Activated CD8-positive, alpha-beta T cell treated with anti-CD3 and anti-CD28 coated beads, Interleukin-2, amount 10 ng/mL, durations not matched to agents 7 days and 5 days (primary cell): ENCODE data around the gene TUBGCP5. TPM values are rescaled to one million over a fixed set of nuclear protein-coding genes. Genes with fewer than 3 reads are reported as not detected.
"Not testable (repeated sequence)": the region's sequence is repeated elsewhere in the genome, so short reads cannot be mapped to it uniquely, and the experiment has no call there.

Experiments used
- ATAC-seq: fragments of 150-1000 bp; cut with Tn5 transposase; one replicate; pipeline ENCODE4 v1.10.0; 2021; ENCODE audit warnings: moderate library complexity
- CTCF ChIA-PET: fragments of 350-600 bp; sonication (Branson Sonifier 250); formaldehyde crosslinking; loops from one replicate; lab custom pipeline; 2021; ENCODE audit warnings: antibody characterized with exemption; lab: Charles Lee
- POLR2A ChIA-PET: fragments of 350-600 bp; sonication (Branson Sonifier 250); formaldehyde crosslinking; loops from one replicate; lab custom pipeline; 2021; ENCODE audit warnings: antibody characterized with exemption; lab: Charles Lee
- DNase-seq: peaks from one replicate; pipeline ENCODE4 v3.0.0-alpha.2; 2020
- H3K27ac Mint-ChIP-seq: one replicate; pipeline ENCODE4 v1.8.0; 2021; ENCODE audit warnings: mild to moderate bottlenecking, mixed read lengths
- H3K27me3 Mint-ChIP-seq: one replicate; pipeline ENCODE4 v1.8.0; 2021; ENCODE audit warnings: low read depth, mixed read lengths
- H3K36me3 Mint-ChIP-seq: one replicate; pipeline ENCODE4 v1.8.0; 2021; ENCODE audit warnings: low read depth, mixed read lengths
- H3K4me1 Mint-ChIP-seq: one replicate; pipeline ENCODE4 v1.8.0; 2021; ENCODE audit warnings: low read depth, mixed read lengths
- H3K4me3 Mint-ChIP-seq: one replicate; pipeline ENCODE4 v1.8.0; 2021; ENCODE audit warnings: mild to moderate bottlenecking, mixed read lengths
- H3K9me3 Mint-ChIP-seq: one replicate; pipeline ENCODE4 v1.8.0; 2022; ENCODE audit warnings: mixed read lengths; ENCODE audit not compliant: insufficient read depth
- total RNA-seq, 2 experiments: library from RNA; stranded (reverse); gene quantifications; one replicate each; pipeline ENCODE4 v1.2.3, GENCODE V29; 2021

The TUBGCP5 gene
- total RNA-seq, 2 experiments from 2014 or later, result 25.3 to 27.3 TPM

DNA sequence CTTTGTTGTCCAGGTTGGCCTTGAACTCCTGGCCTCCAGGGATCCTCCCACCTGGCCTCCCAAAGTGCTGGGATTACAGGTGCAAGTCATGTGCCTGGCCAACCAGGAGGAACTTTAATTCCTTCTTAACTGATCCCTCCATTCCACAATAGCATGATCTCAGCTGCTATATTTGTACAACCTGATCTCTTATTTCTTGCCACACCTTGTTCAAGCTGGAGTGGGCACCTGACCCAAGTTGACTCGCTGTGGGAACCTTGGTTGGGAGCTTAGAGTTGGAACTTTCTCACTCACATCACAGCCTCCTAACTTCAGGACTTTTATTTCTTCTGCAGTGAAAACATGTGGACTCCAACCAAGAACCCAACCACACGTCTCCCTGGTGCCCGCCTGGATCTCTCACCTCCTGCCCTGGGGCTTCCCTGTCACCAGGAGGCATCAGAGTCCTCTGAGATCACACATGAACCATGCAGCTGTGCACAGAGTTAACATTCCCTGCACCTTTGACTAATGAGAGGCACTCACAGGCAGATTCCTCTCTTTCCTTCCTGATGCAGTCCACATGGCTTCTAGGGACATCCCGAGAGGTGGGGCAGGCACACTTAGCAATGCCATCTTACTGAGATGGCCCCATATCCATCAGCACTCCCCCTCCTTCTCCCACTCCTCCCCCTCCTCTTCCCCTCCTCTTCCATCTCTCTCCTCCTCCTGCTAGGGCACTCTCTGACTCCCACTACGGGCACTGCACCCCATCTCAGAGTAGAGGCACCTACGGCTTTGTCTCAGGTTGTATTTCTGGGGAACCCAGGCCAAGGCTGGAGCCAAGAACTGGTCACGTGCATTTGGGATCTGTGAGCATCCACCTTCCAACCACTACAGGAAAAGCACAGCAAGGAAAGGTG is 49.5 kb downstream of the TUBGCP5 start:
- peaks cover 9% of the 10 kb centered on the region for H3K36me3 Mint-ChIP-seq
- no peak overlapping the region for H3K4me3 Mint-ChIP-seq
- H3K27me3 Mint-ChIP-seq, result no peaks in the 10 kb centered on the region
- CTCF ChIA-PET, result no interaction called here
- DNase-seq (no peak), ATAC-seq (no peak)
- no peaks in the 10 kb centered on the region for H3K9me3 Mint-ChIP-seq
- POLR2A ChIA-PET, result no interaction called here
- no peaks in the 10 kb centered on the region for H3K4me1 Mint-ChIP-seq
- no peak overlapping the region for H3K27ac Mint-ChIP-seq

GRCh38 chr15:22988811-22989210 is 50.6 kb downstream of the TUBGCP5 start:
- H3K36me3 Mint-ChIP-seq, result peaks cover 5% of the 10 kb centered on the region
- ATAC-seq, result no peak
- H3K4me1 Mint-ChIP-seq, result no peaks in the 10 kb centered on the region
- ChIA-PET CTCF (no interaction called here), POLR2A (no interaction called here)
- DNase-seq, result no peak
- no peaks in the 10 kb centered on the region for H3K27me3 Mint-ChIP-seq
- H3K9me3 Mint-ChIP-seq, result no peaks in the 10 kb centered on the region
- no peak overlapping the region for H3K27ac Mint-ChIP-seq
- no peak overlapping the region for H3K4me3 Mint-ChIP-seq

- CTCF ChIA-PET, result interaction anchor here (1.5 kb wide), 1 partner anchor 55 kb away, joined by 3 read pairs; no protein-coding TSS in a partner anchor
These were observed 57.4 kb downstream of the TUBGCP5 start for GRCh38 chr15:22981931-22982330.

GRCh38 chr15:22981051-22981840 is 58.1 kb downstream of the TUBGCP5 start:
- CTCF ChIA-PET, result interaction anchor here (1.5 kb wide), 1 partner anchor 55 kb away, joined by 3 read pairs; no protein-coding TSS in a partner anchor
- H3K4me3 Mint-ChIP-seq, result peak overlapping the region; percentile 62
- no peak overlapping the region for H3K27ac Mint-ChIP-seq
- no peak for DNase-seq
- no peak for ATAC-seq
- no peaks in the 10 kb centered on the region for H3K9me3 Mint-ChIP-seq
- peaks cover 21% of the 10 kb centered on the region for H3K27me3 Mint-ChIP-seq
- H3K36me3 Mint-ChIP-seq, result no peaks in the 10 kb centered on the region
- peaks cover 12% of the 10 kb centered on the region for H3K4me1 Mint-ChIP-seq
- POLR2A ChIA-PET, result no interaction called here

More at GRCh38 chr15:22981931-22982330, 57.4 kb downstream of the TUBGCP5 start:
- POLR2A ChIA-PET, H3K27ac Mint-ChIP-seq, H3K36me3 Mint-ChIP-seq, DNase-seq, ATAC-seq, H3K4me3 Mint-ChIP-seq, H3K9me3 Mint-ChIP-seq: not testable (repeated sequence)
- Mint-ChIP-seq H3K4me1 (peaks cover 12% of the 10 kb centered on the region), H3K27me3 (peaks cover 21% of the 10 kb centered on the region)

- ATAC-seq (peak; percentile 50), DNase-seq (peak; percentile 28)
- POLR2A ChIA-PET, result no interaction called here
- Mint-ChIP-seq H3K4me3 (peak within 1 kb of the TSS; percentile 74), H3K27ac (no peak within 1 kb of the TSS), H3K36me3 (no peaks in the 10 kb centered on the region), H3K9me3 (no peaks in the 10 kb centered on the region), H3K27me3 (peaks cover 21% of the 10 kb centered on the region), H3K4me1 (peaks cover 12% of the 10 kb centered on the region)
- CTCF ChIA-PET, result interaction anchor here (1.5 kb wide), 1 partner anchor 56 kb away, joined by 3 read pairs; no protein-coding TSS in a partner anchor
These were observed 58.9 kb downstream of the TUBGCP5 start, which contains the start of gene CYFIP1 for GRCh38 chr15:22980189-22981050. Gene CYFIP1 (minus strand): TSS chr15:22980368. CDS start chr15:22947285, 33,083 bp downstream.

DNA sequence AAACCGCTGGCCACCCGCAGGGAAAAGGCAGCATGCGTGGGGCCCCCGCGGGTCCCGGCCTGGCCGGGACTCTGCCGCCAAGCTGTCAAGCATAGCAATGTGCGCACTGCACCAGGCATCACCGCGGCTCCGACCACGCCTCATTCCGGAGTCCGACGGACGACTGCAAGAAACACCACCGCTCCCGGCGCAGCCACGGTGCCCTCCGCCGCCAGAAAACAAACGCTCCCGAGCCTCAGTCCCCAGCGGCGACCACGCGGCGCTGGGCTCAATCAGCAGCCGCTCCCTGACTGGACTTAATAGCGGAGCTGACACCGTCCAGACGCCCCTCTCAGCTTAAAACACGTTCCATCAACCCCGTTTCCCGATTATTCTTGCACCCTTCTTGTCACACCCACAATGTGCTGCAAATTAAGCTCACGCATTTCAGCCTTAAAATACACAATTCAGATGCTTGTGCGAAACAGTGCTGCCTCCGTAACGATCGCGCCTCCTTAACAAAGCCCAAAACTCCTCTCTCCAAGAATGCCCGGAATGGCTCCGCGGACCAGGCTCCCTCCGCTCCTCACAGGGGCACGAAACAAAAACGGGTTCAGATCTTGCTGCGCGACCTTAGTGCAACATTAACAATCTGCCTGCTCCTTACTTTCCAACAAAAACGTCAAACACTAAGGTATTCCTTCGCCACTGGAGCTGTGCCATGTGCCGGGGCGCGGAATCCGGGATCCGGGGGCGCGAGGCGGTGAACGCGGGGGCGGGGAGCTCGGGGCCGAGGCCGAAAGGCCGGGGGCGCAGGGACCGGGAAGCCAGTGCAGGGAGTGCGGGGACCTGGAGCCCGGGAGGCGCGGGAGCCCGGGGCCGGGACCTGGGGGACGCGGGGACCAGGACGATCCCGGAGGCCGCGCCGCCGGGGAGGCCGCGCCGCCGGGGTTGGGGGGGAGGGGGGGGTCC is 59.9 kb downstream of the TUBGCP5 start:
- Mint-ChIP-seq H3K27ac (no peak overlapping the region), H3K4me3 (peak overlapping the region; percentile 74), H3K27me3 (peaks cover 21% of the 10 kb centered on the region), H3K9me3 (no peaks in the 10 kb centered on the region), H3K36me3 (no peaks in the 10 kb centered on the region), H3K4me1 (peaks cover 15% of the 10 kb centered on the region)
- peak; percentile 78 for ATAC-seq
- ChIA-PET POLR2A (no interaction called here), CTCF (interaction anchor here (1.1 kb wide), 1 partner anchor 56 kb away, joined by 3 read pairs; no protein-coding TSS in a partner anchor)
- DNase-seq, result peak; percentile 45

GRCh38 chr15:22978691-22979237 is 60.6 kb downstream of the TUBGCP5 start:
- peaks cover 15% of the 10 kb centered on the region for H3K4me1 Mint-ChIP-seq
- ChIA-PET CTCF (interaction anchor here (1.1 kb wide), 1 partner anchor 57 kb away, joined by 3 read pairs; no protein-coding TSS in a partner anchor), POLR2A (no interaction called here)
- no peak overlapping the region for H3K27ac Mint-ChIP-seq
- peak overlapping the region; percentile 74 for H3K4me3 Mint-ChIP-seq
- no peaks in the 10 kb centered on the region for H3K36me3 Mint-ChIP-seq
- DNase-seq (peak; percentile 24), ATAC-seq (peak; percentile 65)
- no peaks in the 10 kb centered on the region for H3K9me3 Mint-ChIP-seq
- peaks cover 21% of the 10 kb centered on the region for H3K27me3 Mint-ChIP-seq

DNA sequence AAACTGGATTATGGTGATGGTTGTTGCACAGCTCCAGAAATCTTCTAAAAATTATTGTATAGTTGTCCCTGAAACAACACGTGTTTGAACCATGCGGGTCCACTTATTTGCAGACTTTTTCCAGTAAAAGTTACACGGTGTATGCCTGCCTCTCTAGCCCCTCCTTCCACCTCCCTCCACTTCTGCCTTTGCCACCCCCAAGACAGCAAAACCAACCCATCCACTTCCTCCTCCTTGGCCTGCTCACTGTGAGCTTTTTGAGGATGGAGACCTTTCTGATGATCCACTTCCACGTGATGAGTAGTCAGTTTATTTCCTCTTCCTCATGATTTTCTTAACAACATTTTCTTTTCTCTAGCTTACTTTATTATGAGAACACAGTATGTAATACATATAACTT is 64.6 kb downstream of the TUBGCP5 start:
- CTCF ChIA-PET, result no interaction called here
- H3K9me3 Mint-ChIP-seq, result peaks cover 6% of the 10 kb centered on the region
- H3K27ac Mint-ChIP-seq, result no peak overlapping the region
- POLR2A ChIA-PET, result no interaction called here
- H3K27me3 Mint-ChIP-seq, result peaks cover 19% of the 10 kb centered on the region
- ATAC-seq (no peak), DNase-seq (no peak)
- H3K36me3 Mint-ChIP-seq, result no peaks in the 10 kb centered on the region
- H3K4me1 Mint-ChIP-seq, result peaks cover 15% of the 10 kb centered on the region
- no peak overlapping the region for H3K4me3 Mint-ChIP-seq

DNA sequence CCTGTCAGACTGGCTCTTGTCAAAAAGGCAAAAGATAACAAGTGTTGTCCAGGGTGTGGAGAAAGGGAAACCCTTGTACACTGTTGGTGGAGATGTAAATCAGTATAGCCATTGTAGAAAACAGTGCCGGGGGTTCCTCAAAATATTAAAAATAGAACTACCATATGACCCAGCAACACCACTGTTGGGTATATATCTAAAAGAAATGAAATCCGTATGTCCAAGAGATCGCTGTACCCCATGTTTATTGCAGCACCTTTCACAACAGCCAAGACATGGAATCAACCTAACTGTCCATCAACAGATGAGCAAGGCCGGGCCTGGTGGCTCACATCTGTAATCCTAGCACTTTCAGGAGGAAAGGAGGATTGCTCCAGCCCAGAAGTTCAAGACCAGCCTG is 65.4 kb downstream of the TUBGCP5 start:
- no peaks in the 10 kb centered on the region for H3K36me3 Mint-ChIP-seq
- peaks cover 10% of the 10 kb centered on the region for H3K9me3 Mint-ChIP-seq

GRCh38 chr15:22973286-22973685 is 66.1 kb downstream of the TUBGCP5 start:
- H3K27me3 Mint-ChIP-seq, result peaks cover 5% of the 10 kb centered on the region
- no peaks in the 10 kb centered on the region for H3K36me3 Mint-ChIP-seq
- no peak overlapping the region for H3K27ac Mint-ChIP-seq
- H3K9me3 Mint-ChIP-seq, result peaks cover 10% of the 10 kb centered on the region
- ChIA-PET CTCF (no interaction called here), POLR2A (no interaction called here)
- no peak overlapping the region for H3K4me3 Mint-ChIP-seq
- ATAC-seq (no peak), DNase-seq (no peak)
- peaks cover 4% of the 10 kb centered on the region for H3K4me1 Mint-ChIP-seq

More for the DNA sequence above, 65.4 kb downstream of the TUBGCP5 start:
- Mint-ChIP-seq H3K4me3 (no peak overlapping the region), H3K27me3 (peaks cover 11% of the 10 kb centered on the region), H3K27ac (no peak overlapping the region), H3K4me1 (peaks cover 8% of the 10 kb centered on the region)
- CTCF ChIA-PET, result no interaction called here
- POLR2A ChIA-PET, result no interaction called here
- DNase-seq (no peak), ATAC-seq (no peak)
